ENCODE results near the gene RGS13.

Gene RGS13

DNA sequence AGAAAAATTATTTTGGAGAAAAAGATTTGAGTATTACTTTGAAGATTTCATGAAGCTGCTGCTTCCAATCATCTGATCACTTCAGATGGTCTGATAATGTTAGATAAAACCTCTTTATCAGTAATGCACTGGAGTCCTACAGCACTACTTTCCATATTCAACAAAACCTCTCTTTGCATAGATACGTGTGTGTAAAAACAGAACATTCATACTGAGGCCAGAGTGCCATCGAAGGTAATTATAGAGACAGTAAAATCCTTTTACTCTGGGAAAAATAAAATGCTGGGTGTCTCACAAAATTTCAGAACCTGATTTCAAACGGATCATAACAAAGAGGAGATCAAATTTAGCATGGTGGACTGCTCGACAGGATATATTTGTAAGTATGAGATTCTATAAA is at the start of gene RGS13:
Gene RGS13 (plus strand): TSS at position 209 of the 400 bp plus-strand sequence. CDS start 8,188 bp downstream, outside the sequence.
- DNase-seq: no peak

DNA sequence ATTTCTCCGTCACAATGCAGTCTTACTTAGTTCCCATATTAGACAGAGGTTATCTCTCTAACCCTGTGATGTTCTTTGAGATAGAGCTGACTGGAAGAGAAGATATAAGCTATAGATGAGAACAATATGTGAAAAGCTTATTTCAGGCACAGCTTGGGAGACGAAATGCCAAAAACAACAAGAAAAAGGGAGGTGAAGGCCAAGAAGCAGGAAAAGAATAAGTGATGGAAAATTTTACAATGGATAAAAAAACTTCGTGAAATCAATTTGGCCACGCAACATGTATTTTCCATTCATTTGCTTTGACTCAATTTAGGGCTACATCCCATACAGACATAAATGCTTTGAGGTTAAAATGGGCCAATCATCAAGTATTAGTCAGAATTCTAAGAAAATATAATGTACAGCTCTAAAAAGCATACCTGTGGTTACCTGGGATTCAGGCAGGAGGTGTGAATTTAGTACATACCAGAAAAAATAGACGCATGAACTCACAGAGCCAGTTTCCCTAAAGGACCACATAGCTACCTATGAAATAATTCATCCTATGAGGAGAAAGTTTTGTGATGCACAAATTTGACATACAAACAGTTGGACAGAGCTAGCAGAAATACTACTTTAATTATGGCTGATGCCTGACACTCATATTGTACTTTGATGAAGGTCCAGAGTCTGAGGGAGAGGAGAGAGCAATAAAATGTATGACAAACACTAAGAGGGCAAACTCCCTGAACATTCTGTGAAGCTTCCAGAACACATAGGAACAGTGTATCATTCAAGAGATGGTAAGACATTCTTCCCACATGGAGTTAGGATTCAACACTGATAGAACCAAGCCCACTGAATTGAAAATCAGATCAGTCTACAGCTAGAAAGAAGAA is 48.3 kb upstream of the RGS13 start:
- no peak for DNase-seq

GRCh38 chr1:192588546-192588945 is 47.4 kb upstream of the RGS13 start:
- DNase-seq: no peak

DNA sequence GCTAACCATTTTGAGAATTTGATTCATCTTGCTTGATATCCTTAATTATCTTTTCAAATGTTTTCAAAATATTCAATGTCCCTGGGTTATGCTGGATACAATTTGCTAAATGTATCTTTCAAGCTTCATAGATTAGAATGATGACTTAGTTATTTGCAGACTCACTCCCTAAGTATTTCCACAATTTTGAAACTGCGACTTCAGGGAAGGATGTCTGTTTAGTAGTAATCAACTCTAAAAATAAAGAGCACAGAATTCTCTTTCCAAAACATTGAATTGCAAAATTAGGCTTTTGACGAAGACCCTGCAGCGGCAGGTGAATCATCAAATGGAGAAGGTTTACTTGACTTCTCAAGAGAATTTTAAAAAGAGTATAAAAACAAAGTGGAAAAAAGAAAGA is 46.1 kb upstream of the RGS13 start:
- no peak for DNase-seq

GRCh38 chr1:192592517-192592916 is 43.4 kb upstream of the RGS13 start:
- DNase-seq: no peak

- no peak for DNase-seq
These were observed 42.8 kb upstream of the RGS13 start for GRCh38 chr1:192592981-192593708.

- no peak for DNase-seq
These were observed 40.6 kb upstream of the RGS13 start for GRCh38 chr1:192595299-192595698.

DNA sequence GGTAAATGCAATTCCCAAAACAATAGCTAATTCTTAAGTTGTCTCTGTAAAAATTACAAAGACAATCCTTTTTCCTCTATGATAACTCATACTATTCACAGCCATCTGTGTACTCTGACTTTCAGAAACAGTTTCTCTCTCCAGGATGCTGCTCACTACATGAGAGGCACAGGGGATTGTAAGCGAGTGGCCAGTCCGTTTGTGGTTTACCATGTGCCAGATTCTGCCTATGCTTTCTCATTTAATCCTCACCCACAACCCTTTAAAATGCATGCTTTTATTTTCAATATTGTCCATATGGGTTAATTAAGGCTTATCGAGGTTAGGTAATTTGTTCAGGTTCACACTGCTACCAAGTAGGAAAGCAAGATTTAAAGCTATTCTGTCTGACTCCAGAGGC is 37.4 kb upstream of the RGS13 start:
- DNase-seq: no peak

- no peak for DNase-seq
These were observed 35.7 kb upstream of the RGS13 start for GRCh38 chr1:192600275-192600674.

- DNase-seq: no peak
These were observed 34.8 kb upstream of the RGS13 start for GRCh38 chr1:192601143-192601542.

GRCh38 chr1:192601567-192601966 is 34.4 kb upstream of the RGS13 start:
- DNase-seq: no peak

GRCh38 chr1:192602757-192603156 is 33.2 kb upstream of the RGS13 start:
- DNase-seq: no peak

DNA sequence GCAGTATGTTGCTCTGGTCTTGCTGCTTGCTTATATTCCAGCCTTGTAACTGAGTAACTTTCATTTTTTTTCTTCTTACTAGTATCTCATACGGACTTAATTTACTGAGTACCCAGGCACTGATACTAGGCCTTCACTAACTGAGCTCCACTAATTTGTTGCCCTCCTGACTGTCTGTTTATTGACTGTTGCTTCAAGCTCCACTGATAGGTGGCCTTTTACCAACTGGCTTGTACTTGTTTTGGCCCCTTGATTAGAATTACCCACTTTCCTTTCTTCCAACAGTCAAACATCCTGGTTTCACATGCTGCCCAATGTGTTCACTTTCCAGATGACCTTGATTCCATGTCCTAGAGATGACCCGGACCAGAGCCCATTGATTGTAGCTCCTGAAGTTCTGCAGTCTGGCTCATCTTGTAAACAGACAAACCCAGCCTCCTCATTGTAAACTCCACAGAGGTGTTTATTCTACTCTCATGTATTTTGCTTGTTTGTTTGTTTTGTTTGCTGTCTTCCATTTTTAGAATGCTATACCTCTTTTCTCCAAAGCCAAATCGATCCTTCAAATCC is 32.6 kb upstream of the RGS13 start:
- no peak for DNase-seq

DNA sequence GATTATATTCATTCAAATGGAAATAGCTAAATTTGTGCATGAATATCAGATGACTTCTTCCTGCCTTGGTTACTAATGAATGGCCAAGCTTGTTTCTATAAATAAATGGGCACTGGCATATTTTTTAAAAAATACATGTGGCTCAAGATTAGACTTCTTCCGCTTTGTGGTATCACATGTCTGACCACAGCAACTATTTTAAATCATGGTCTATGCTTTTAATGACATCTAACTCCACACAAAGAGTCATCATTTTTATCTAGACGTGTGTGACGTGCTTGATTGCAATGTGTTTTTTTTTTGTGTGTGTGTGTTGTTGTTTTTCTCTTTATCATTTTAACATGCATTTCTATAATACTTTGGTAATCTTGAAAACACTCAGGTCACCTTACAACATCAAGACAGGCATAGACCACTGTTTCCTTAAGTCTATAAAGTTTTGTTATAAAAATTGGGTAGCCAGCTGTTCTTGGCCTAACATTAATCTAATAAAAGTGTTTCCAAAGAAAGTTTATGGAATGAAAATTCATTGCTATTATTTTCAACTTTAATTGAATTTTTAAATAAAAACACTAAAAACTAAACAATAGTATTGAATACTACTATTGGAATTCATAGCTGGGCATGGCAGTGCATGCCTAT is 30.8 kb upstream of the RGS13 start:
- DNase-seq: no peak

DNA sequence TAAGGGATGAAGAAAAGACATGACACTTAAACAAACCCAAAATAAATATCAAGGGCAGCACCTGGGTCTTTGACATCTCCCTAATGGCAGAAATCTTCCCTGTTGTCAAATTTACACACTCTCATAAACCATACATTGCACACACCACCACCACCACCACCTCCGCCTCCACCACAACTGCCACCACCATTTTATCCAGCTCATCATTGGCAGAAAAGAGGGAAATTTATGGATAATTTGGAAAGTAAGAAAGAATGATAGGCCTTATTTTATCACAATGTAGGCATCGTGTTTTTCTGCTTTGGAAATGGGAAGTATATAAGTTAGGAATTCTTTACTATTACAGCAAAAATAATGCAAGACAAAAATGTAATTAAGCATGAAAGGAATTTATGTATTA is 27.3 kb upstream of the RGS13 start:
- DNase-seq: no peak

GRCh38 chr1:192609110-192610079 is 26.6 kb upstream of the RGS13 start:
- no peak for DNase-seq

GRCh38 chr1:192610112-192610889 is 25.6 kb upstream of the RGS13 start:
- DNase-seq: peak; percentile 46

DNA sequence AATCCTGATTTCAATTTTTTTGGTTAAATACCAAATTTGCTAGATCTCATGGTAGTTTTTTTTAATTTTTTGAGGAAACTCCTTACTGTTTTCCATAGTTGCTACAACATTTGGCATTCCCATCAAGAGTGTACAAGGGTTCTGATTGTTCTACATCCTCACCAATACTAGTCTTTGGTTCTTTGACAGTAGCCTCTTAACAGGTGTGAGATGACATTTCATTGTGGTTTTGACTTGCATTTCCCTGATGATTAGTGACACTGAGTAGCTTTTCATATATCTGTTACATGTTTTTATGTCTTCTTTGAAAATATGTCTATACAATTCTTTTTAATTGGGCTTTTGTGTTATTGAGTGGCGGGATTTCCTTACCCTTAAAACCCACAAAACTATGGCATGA is 20.9 kb upstream of the RGS13 start:
- no peak for DNase-seq

DNA sequence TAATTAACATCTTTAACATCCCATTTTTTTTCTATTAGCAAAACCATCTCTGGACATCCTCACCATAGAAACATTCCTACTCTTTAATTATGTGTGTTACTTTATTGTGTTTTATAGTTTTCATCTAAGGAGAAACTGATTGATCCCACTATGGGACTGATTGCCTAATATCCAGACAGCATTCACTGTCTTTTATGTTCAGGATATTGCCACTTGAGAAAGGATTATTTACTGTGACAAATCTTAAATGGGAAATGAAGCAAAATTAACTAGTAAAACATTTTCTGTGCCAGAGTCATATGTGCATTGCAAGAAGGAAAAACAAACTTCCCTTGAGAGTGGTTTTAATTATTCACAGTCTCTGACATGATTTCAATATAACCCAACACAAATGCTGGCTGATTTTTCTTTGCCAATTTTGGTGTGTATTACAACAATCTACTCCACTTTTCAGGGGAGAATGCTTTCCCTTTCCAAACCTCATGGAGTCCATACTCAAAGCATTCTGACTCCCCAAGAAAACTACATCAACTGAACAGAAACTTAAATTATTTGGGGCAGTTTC is 15.8 kb upstream of the RGS13 start:
- DNase-seq: no peak

GRCh38 chr1:192626366-192627179 is 9.4 kb upstream of the RGS13 start:
- DNase-seq: no peak

Measured in NCI-H82 (cell line).